K562 (cell line): ENCODE results near the gene EML3. TPM values are rescaled to one million over a fixed set of nuclear protein-coding genes. Genes with fewer than 3 reads are reported as not detected.

Experiments
- ARID2 ChIP-seq: fragments of 450-650 bp; IDR thresholded peaks from 2 replicates; pipeline ENCODE4 v1.6.1; 2017; ENCODE audit warnings: antibody characterized with exemption, mild to moderate bottlenecking
- ASH1L ChIP-seq: fragments of 450-650 bp; IDR thresholded peaks from 2 replicates; pipeline ENCODE4 v1.6.1; 2018; ENCODE audit warnings: borderline replicate concordance, mild to moderate bottlenecking, low read depth; ENCODE audit not compliant: partially characterized antibody
- COPS2 ChIP-seq: fragments of 450-650 bp; conservative IDR thresholded peaks from 2 replicates; pipeline ENCODE4 v1.6.1; 2016; ENCODE audit warnings: mild to moderate bottlenecking, moderate library complexity
- FOXJ2 ChIP-seq: fragments of 200-800 bp; sonication (Bioruptor generic); IDR thresholded peaks from 2 replicates; pipeline ENCODE4 v1.6.1; 2016; ENCODE audit warnings: missing genetic modification characterization, missing compliant biosample characterization
- FOXK2 ChIP-seq, 2 experiments: fragments of 450-650 bp; IDR thresholded peaks in 1 of 2; conservative IDR thresholded peaks in 1 of 2; 2 replicates each; pipeline ENCODE4 v1.6.1; 2016; ENCODE audit warnings: low read depth in 2 of 2, mild to moderate bottlenecking in 1 of 2
- PHB2 ChIP-seq: fragments of 450-650 bp; IDR thresholded peaks from 2 replicates; pipeline ENCODE4 v1.6.1; 2017; ENCODE audit warnings: low read depth
- ZBED1 ChIP-seq: IDR thresholded peaks from 2 replicates; pipeline ENCODE4 v1.6.1; 2014
- polyA plus RNA-seq, 8 experiments: library from polyadenylated mRNA; depleted of rRNA in 4 of 8; stranded (reverse) in 5 of 8; unstranded in 3 of 8; fragments of >200 nt; fragmentation: Nextera tagmentation in 2 of 8; fragmentation: Illumina TruSeq in 1 of 8; extraction: Ambion mirVana in 2 of 8; extraction: Trizol in 1 of 8; gene quantifications; 2 replicates each; pipeline versions ENCODE4 v1.2.1 to v1.2.3, GENCODE V29; 2011 to 2014; ENCODE audit warnings: inconsistent platforms in 1 of 8, missing spikeins in 1 of 8
- total RNA-seq, 7 experiments: library from RNA; depleted of rRNA in 6 of 7; stranded (reverse); fragments of >200 nt in 6 of 7; fragmentation: Illumina TruSeq in 2 of 7; extraction: Trizol in 2 of 7; gene quantifications; 2 replicates each; pipeline versions ENCODE4 v1.2.1 to v1.2.3, GENCODE V29; 2011 to 2021; ENCODE audit warnings: low replicate concordance in 1 of 7
- TF ChIP-seq, protein P1 (sequence below): fragments of 450-650 bp; IDR thresholded peaks from 2 replicates; pipeline ENCODE4 v1.6.1; 2016; ENCODE audit warnings: mild to moderate bottlenecking, moderate library complexity
- TF ChIP-seq, protein P2 (sequence below): sonication (generic); formaldehyde crosslinking; IDR thresholded peaks from 2 replicates; pipeline ENCODE4 v1.8.0; 2022; ENCODE audit warnings: mild to moderate bottlenecking, missing genetic modification reagents, borderline replicate concordance
- TF ChIP-seq, protein P3 (sequence below), 2 experiments: IDR thresholded peaks; 2 replicates each; pipeline ENCODE4 v1.6.1; 2011; ENCODE audit warnings: borderline replicate concordance in 1 of 2, control low read depth in 1 of 2, low read depth in 1 of 2, low read length in 1 of 2, mild to moderate bottlenecking in 1 of 2, mixed read lengths in 1 of 2, moderate library complexity in 1 of 2; ENCODE audit not compliant: insufficient read depth in 1 of 2, insufficient read length in 1 of 2, poor library complexity in 1 of 2, severe bottlenecking in 1 of 2; ENCODE audit errors: extremely low read depth in 1 of 2

EML3 gene
- total and polyA plus RNA-seq, 9 of the 15 experiments (the other 6 are each of a cell fraction or from before 2014, with no cell fraction given) = 0.32 to 90.5 (median 26.4) TPM

DNA sequence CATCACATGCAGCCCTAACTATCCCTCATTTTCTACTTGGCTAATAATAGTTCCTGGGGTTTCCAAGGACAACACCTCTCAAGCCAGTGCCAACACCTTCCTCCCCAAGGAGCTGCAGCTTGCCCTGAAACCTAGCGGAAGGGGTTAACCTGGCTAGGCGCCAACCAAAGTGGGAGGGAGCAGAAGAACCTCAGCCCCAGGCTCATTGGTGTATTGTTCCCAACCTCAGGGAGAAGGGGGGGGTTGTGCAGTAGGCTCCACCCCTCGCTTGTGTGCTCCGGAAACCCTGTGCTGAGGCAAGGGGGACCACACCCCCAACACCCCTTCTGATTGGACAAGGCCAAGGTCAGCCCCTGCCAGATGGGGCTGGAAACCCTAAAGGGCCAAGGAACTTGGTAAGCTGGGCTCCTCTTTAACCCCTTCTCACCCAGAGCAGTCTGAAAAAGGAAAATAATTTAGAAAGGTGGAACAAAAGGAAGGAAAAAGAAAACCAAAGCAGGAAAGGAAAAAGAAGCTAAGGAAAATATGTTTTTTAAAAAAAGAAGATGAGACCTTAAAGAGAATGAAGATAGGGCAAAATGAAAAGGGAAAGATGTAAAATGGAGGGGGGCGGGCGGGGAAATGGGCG lies 13.4 kb downstream of the EML3 start (continued):
- TF ChIP-seq, protein P1, sequence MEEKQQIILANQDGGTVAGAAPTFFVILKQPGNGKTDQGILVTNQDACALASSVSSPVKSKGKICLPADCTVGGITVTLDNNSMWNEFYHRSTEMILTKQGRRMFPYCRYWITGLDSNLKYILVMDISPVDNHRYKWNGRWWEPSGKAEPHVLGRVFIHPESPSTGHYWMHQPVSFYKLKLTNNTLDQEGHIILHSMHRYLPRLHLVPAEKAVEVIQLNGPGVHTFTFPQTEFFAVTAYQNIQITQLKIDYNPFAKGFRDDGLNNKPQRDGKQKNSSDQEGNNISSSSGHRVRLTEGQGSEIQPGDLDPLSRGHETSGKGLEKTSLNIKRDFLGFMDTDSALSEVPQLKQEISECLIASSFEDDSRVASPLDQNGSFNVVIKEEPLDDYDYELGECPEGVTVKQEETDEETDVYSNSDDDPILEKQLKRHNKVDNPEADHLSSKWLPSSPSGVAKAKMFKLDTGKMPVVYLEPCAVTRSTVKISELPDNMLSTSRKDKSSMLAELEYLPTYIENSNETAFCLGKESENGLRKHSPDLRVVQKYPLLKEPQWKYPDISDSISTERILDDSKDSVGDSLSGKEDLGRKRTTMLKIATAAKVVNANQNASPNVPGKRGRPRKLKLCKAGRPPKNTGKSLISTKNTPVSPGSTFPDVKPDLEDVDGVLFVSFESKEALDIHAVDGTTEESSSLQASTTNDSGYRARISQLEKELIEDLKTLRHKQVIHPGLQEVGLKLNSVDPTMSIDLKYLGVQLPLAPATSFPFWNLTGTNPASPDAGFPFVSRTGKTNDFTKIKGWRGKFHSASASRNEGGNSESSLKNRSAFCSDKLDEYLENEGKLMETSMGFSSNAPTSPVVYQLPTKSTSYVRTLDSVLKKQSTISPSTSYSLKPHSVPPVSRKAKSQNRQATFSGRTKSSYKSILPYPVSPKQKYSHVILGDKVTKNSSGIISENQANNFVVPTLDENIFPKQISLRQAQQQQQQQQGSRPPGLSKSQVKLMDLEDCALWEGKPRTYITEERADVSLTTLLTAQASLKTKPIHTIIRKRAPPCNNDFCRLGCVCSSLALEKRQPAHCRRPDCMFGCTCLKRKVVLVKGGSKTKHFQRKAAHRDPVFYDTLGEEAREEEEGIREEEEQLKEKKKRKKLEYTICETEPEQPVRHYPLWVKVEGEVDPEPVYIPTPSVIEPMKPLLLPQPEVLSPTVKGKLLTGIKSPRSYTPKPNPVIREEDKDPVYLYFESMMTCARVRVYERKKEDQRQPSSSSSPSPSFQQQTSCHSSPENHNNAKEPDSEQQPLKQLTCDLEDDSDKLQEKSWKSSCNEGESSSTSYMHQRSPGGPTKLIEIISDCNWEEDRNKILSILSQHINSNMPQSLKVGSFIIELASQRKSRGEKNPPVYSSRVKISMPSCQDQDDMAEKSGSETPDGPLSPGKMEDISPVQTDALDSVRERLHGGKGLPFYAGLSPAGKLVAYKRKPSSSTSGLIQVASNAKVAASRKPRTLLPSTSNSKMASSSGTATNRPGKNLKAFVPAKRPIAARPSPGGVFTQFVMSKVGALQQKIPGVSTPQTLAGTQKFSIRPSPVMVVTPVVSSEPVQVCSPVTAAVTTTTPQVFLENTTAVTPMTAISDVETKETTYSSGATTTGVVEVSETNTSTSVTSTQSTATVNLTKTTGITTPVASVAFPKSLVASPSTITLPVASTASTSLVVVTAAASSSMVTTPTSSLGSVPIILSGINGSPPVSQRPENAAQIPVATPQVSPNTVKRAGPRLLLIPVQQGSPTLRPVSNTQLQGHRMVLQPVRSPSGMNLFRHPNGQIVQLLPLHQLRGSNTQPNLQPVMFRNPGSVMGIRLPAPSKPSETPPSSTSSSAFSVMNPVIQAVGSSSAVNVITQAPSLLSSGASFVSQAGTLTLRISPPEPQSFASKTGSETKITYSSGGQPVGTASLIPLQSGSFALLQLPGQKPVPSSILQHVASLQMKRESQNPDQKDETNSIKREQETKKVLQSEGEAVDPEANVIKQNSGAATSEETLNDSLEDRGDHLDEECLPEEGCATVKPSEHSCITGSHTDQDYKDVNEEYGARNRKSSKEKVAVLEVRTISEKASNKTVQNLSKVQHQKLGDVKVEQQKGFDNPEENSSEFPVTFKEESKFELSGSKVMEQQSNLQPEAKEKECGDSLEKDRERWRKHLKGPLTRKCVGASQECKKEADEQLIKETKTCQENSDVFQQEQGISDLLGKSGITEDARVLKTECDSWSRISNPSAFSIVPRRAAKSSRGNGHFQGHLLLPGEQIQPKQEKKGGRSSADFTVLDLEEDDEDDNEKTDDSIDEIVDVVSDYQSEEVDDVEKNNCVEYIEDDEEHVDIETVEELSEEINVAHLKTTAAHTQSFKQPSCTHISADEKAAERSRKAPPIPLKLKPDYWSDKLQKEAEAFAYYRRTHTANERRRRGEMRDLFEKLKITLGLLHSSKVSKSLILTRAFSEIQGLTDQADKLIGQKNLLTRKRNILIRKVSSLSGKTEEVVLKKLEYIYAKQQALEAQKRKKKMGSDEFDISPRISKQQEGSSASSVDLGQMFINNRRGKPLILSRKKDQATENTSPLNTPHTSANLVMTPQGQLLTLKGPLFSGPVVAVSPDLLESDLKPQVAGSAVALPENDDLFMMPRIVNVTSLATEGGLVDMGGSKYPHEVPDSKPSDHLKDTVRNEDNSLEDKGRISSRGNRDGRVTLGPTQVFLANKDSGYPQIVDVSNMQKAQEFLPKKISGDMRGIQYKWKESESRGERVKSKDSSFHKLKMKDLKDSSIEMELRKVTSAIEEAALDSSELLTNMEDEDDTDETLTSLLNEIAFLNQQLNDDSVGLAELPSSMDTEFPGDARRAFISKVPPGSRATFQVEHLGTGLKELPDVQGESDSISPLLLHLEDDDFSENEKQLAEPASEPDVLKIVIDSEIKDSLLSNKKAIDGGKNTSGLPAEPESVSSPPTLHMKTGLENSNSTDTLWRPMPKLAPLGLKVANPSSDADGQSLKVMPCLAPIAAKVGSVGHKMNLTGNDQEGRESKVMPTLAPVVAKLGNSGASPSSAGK = no peak
- TF ChIP-seq PHB2 (0 out of 2 replicates have a peak, but pooled peaks have one; percentile 49), ARID2 (0 out of 2 replicates have a peak, but pooled peaks have one; percentile 7), FOXK2 (conservative IDR thresholded peaks at IDR 0.05 in 1 of 2, IDR thresholded peaks at IDR 0.05 in 1 of 2; ENCODE audit: low read depth in 2 of 2) (peak; percentile 66 to 79; a peak in 3 of 4 replicates), FOXJ2 (tag) (no peak), COPS2 (no peak), ASH1L (peak; percentile 60), ZBED1 (0 out of 2 replicates have a peak, but pooled peaks have one; percentile 66)
- TF ChIP-seq, protein P2, sequence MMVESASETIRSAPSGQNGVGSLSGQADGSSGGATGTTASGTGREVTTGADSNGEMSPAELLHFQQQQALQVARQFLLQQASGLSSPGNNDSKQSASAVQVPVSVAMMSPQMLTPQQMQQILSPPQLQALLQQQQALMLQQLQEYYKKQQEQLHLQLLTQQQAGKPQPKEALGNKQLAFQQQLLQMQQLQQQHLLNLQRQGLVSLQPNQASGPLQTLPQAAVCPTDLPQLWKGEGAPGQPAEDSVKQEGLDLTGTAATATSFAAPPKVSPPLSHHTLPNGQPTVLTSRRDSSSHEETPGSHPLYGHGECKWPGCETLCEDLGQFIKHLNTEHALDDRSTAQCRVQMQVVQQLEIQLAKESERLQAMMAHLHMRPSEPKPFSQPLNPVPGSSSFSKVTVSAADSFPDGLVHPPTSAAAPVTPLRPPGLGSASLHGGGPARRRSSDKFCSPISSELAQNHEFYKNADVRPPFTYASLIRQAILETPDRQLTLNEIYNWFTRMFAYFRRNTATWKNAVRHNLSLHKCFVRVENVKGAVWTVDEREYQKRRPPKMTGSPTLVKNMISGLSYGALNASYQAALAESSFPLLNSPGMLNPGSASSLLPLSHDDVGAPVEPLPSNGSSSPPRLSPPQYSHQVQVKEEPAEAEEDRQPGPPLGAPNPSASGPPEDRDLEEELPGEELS (CRISPR knock-in tag) = no peak
- TF ChIP-seq, protein P3, sequence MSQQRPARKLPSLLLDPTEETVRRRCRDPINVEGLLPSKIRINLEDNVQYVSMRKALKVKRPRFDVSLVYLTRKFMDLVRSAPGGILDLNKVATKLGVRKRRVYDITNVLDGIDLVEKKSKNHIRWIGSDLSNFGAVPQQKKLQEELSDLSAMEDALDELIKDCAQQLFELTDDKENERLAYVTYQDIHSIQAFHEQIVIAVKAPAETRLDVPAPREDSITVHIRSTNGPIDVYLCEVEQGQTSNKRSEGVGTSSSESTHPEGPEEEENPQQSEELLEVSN (IDR thresholded peaks at IDR 0.05; ENCODE audit: borderline replicate concordance in 1 of 2, extremely low read depth in 1 of 2, insufficient read depth in 1 of 2, insufficient read length in 1 of 2, low read depth in 1 of 2, low read length in 1 of 2, poor library complexity in 1 of 2, severe bottlenecking in 1 of 2) = no peak
